H9 (cell line): ENCODE measurements around the gene CTIF. TPM values are rescaled to one million over a fixed set of nuclear protein-coding genes. Genes with fewer than 3 reads are reported as not detected.
A peak's percentile ranks its signal among the peaks of the same experiment; 100 is the strongest.

ENCODE experiments used
- DNase-seq: peaks from one replicate; pipeline ENCODE4 v3.0.0-alpha.2; 2017
- H2AFZ ChIP-seq: one replicate; pipeline ENCODE4 v1.6.1; 2013; ENCODE audit warnings: mild to moderate bottlenecking, low read length, control low read depth, moderate library complexity
- H2AK5ac ChIP-seq: 2 replicates; pipeline ENCODE4 v1.6.1; 2013; ENCODE audit warnings: low read length, control low read depth, mixed read lengths; ENCODE audit not compliant: insufficient read length
- H2BK120ac ChIP-seq: one replicate; pipeline ENCODE4 v1.6.1; 2013; ENCODE audit warnings: low read depth, mild to moderate bottlenecking, low read length, control low read depth, inconsistent platforms; ENCODE audit not compliant: poor library complexity, severe bottlenecking
- H2BK12ac ChIP-seq: 2 replicates; pipeline ENCODE4 v1.6.1; 2013; ENCODE audit warnings: low read length, control low read depth, mixed read lengths, low read depth; ENCODE audit not compliant: insufficient read length
- H2BK15ac ChIP-seq: 2 replicates; pipeline ENCODE4 v1.6.1; 2013; ENCODE audit warnings: low read depth, low read length, control low read depth
- H2BK20ac ChIP-seq: one replicate; pipeline ENCODE4 v1.6.1; 2013; ENCODE audit warnings: low read depth, mild to moderate bottlenecking, low read length, control low read depth, inconsistent platforms; ENCODE audit not compliant: poor library complexity, severe bottlenecking
- H2BK5ac ChIP-seq: 2 replicates; pipeline ENCODE4 v1.6.1; 2013; ENCODE audit warnings: low read length, control low read depth, mixed read lengths; ENCODE audit not compliant: insufficient read length
- H3K14ac ChIP-seq: 2 replicates; pipeline ENCODE4 v1.6.1; 2013; ENCODE audit warnings: low read length, control low read depth; ENCODE audit not compliant: insufficient read depth
- H3K18ac ChIP-seq: 2 replicates; pipeline ENCODE4 v1.6.1; 2013; ENCODE audit warnings: low read depth, mild to moderate bottlenecking, mixed read lengths, low read length, control low read depth; ENCODE audit not compliant: insufficient read length
- H3K23ac ChIP-seq: 2 replicates; pipeline ENCODE4 v1.6.1; 2013; ENCODE audit warnings: low read length, control low read depth, mixed read lengths, low read depth; ENCODE audit not compliant: insufficient read length
- H3K23me2 ChIP-seq: 2 replicates; pipeline ENCODE4 v1.6.1; 2013; ENCODE audit warnings: low read depth, mild to moderate bottlenecking, mixed read lengths, low read length, control low read depth; ENCODE audit not compliant: insufficient read length, poor library complexity, severe bottlenecking
- H3K27ac ChIP-seq: 2 replicates; pipeline ENCODE4 v1.5.1; 2013; ENCODE audit warnings: low read length, control low read depth, mixed read lengths, low read depth; ENCODE audit not compliant: insufficient read length
- H3K27me3 ChIP-seq: 2 replicates; pipeline ENCODE4 v1.6.1; 2013; ENCODE audit warnings: low read length, control low read depth, inconsistent platforms; ENCODE audit not compliant: insufficient read depth
- H3K4ac ChIP-seq: 2 replicates; pipeline ENCODE4 v1.6.1; 2013; ENCODE audit warnings: low read depth, mild to moderate bottlenecking, control low read depth, inconsistent platforms, low read length, moderate library complexity
- H3K4me1 ChIP-seq: 2 replicates; pipeline ENCODE4 v1.6.1; 2013; ENCODE audit warnings: low read length, control low read depth, inconsistent platforms; ENCODE audit not compliant: insufficient read depth
- H3K4me2 ChIP-seq: 2 replicates; pipeline ENCODE4 v1.6.1; 2013; ENCODE audit warnings: low read length, control low read depth, mixed read lengths; ENCODE audit not compliant: insufficient read length, insufficient read depth
- H3K56ac ChIP-seq: 2 replicates; pipeline ENCODE4 v1.6.1; 2013; ENCODE audit warnings: low read depth, mild to moderate bottlenecking, mixed read lengths, low read length, control low read depth; ENCODE audit not compliant: insufficient read length
- H3K79me1 ChIP-seq: 2 replicates; pipeline ENCODE4 v1.6.1; 2013; ENCODE audit warnings: low read depth, mild to moderate bottlenecking, moderate library complexity, low read length, control low read depth, inconsistent platforms; ENCODE audit not compliant: insufficient read depth, poor library complexity, severe bottlenecking
- H3K79me2 ChIP-seq: 2 replicates; pipeline ENCODE4 v1.6.1; 2013; ENCODE audit warnings: low read length, control low read depth, inconsistent platforms; ENCODE audit not compliant: insufficient read depth
- H3K9ac ChIP-seq: 2 replicates; pipeline ENCODE4 v1.6.1; 2013; ENCODE audit warnings: low read length, control low read depth, mixed read lengths; ENCODE audit not compliant: insufficient read length; ENCODE audit errors: extremely low read depth
- H3K9me3 ChIP-seq: one replicate; pipeline ENCODE4 v1.6.1; 2013; ENCODE audit warnings: low read depth, low read length, inconsistent platforms; ENCODE audit not compliant: control insufficient read depth
- H3T11ph ChIP-seq: one replicate; pipeline ENCODE4 v1.6.1; 2013; ENCODE audit warnings: mild to moderate bottlenecking, low read length, control low read depth, inconsistent platforms
- H4K20me1 ChIP-seq: one replicate; pipeline ENCODE4 v1.6.1; 2013; ENCODE audit not compliant: control insufficient read depth, insufficient read length, insufficient read depth
- H4K5ac ChIP-seq: 2 replicates; pipeline ENCODE4 v1.6.1; 2013; ENCODE audit warnings: low read depth, mild to moderate bottlenecking, mixed read lengths, low read length, control low read depth; ENCODE audit not compliant: insufficient read length
- H4K8ac ChIP-seq: replicated peaks from 2 replicates; pipeline ENCODE4 v1.6.1; 2013; ENCODE audit warnings: low read length, control low read depth, mixed read lengths, low read depth; ENCODE audit not compliant: insufficient read length
- H4K91ac ChIP-seq: 2 replicates; pipeline ENCODE4 v1.6.1; 2013; ENCODE audit warnings: low read depth, mild to moderate bottlenecking, moderate library complexity, mixed read lengths, low read length, control low read depth; ENCODE audit not compliant: insufficient read length
- H3K27ac Mint-ChIP-seq, 3 experiments: 2 replicates in 2 of 3; 3 replicates in 1 of 3; pipeline ENCODE4 v1.8.0; 2020 to 2021; ENCODE audit warnings: mixed read lengths in 3 of 3, mild to moderate bottlenecking in 1 of 3, moderate library complexity in 1 of 3
- H3K27me3 Mint-ChIP-seq: 2 replicates; pipeline ENCODE4 v1.8.0; 2021; ENCODE audit warnings: low read depth, mild to moderate bottlenecking, moderate library complexity, mixed read lengths
- H3K36me3 Mint-ChIP-seq, 3 experiments: 2 replicates in 2 of 3; 3 replicates in 1 of 3; pipeline ENCODE4 v1.8.0; 2020 to 2021; ENCODE audit warnings: low read depth in 3 of 3, mixed read lengths in 3 of 3; ENCODE audit not compliant: insufficient read depth in 1 of 3
- H3K4me1 Mint-ChIP-seq, 2 experiments: 2 replicates each; pipeline ENCODE4 v1.8.0; 2020; ENCODE audit warnings: mixed read lengths in 2 of 2
- H3K4me3 Mint-ChIP-seq, 2 experiments: 2 replicates in 1 of 2; 3 replicates in 1 of 2; pipeline ENCODE4 v1.8.0; 2020 to 2021; ENCODE audit warnings: mild to moderate bottlenecking in 2 of 2, mixed read lengths in 2 of 2, moderate library complexity in 1 of 2
- H3K9me3 Mint-ChIP-seq, 2 experiments: 2 replicates in 1 of 2; 3 replicates in 1 of 2; pipeline ENCODE4 v1.8.0; 2020; ENCODE audit warnings: mild to moderate bottlenecking in 2 of 2, mixed read lengths in 2 of 2, moderate library complexity in 1 of 2
- CTCF ChIP-seq: fragments of 200-600 bp; sonication (generic); conservative IDR thresholded peaks from 3 replicates; pipeline ENCODE4 v1.8.0; 2021; ENCODE audit warnings: antibody characterized with exemption, mild to moderate bottlenecking
- WGBS: extraction: QIAGEN DNeasy Blood & Tissue Kit; methylation state at CpG from one replicate; pipeline ENCODE4 v1.1.7; 2013; ENCODE audit warnings: missing lambda C conversion rate, low lambda C conversion rate, mixed read lengths; ENCODE audit not compliant: insufficient read length; ENCODE audit errors: extremely low coverage; 5-methylcytosine and 5-hydroxymethylcytosine counted together
- total RNA-seq: library from RNA; stranded (reverse); gene quantifications from 2 replicates; pipeline ENCODE4 v1.2.1, GENCODE V29; 2021

CTIF gene
- total RNA-seq, 1 experiment from 2014 or later: 15.8 TPM

GRCh38 chr18:48859311-48860268 lies 320.8 kb downstream of the CTIF start:
- Histone ChIP-seq H4K5ac (no peak overlapping the region), H3T11ph (no peak overlapping the region), H3K4me1 (no peaks in the 10 kb centered on the region; the same call in 1 of the 2 replicates), H3K56ac (no peak overlapping the region), H3K27ac (no peak overlapping the region), H2BK12ac (no peak overlapping the region), H2BK20ac (no peak overlapping the region), H3K23me2 (no peaks in the 10 kb centered on the region), H2AFZ (no peak overlapping the region), H3K79me2 (no peaks in the 10 kb centered on the region), H2BK120ac (no peak overlapping the region), H4K20me1 (no peaks in the 10 kb centered on the region), H2BK5ac (no peak overlapping the region), H2BK15ac (no peak overlapping the region), H3K9me3 (no peaks in the 10 kb centered on the region), H3K9ac (no peak overlapping the region), H3K27me3 (no peaks in the 10 kb centered on the region), H3K79me1 (no peaks in the 10 kb centered on the region), H3K14ac (no peak overlapping the region; the same call in 1 of the 2 replicates), H4K91ac (no peak overlapping the region), H2AK5ac (no peak overlapping the region), H3K4ac (peak overlapping the region; percentile 25; the same call in 1 of the 2 replicates), H3K23ac (no peak overlapping the region), H3K18ac (peak overlapping the region; percentile 13), H3K4me2 (no peak overlapping the region), H4K8ac (no peak overlapping the region)
- H3K4me3 Mint-ChIP-seq: peak overlapping the region; percentile 14 to 57; a peak in 2 of 5 replicates
- H3K36me3 Mint-ChIP-seq: peaks cover 0 to 6% (median 0%) of the 10 kb centered on the region in 3 experiments; a peak in 4 of 7 replicates
- H3K27ac Mint-ChIP-seq: peak overlapping the region in 2 of 3 experiments; percentile 39 to 45; a peak in 2 of 7 replicates
- H3K9me3 Mint-ChIP-seq: no peaks in the 10 kb centered on the region; a peak in 1 of 5 replicates
- peaks cover 19 to 33% of the 10 kb centered on the region in 2 experiments for H3K4me1 Mint-ChIP-seq
- no CpG with 5 or more reads among the region's 43 CpGs for WGBS
- TF ChIP-seq CTCF: no peak
- peaks cover 6% of the 10 kb centered on the region for H3K27me3 Mint-ChIP-seq
- DNase-seq: peak; percentile 56
